Effector memory CD8-positive, alpha-beta T cell (primary cell): ENCODE measurements around the gene SCGB1C2.
"Not testable (repeated sequence)": the region's sequence is repeated elsewhere in the genome, so short reads cannot be mapped to it uniquely, and the experiment has no call there.

Experiments used
- ATAC-seq: fragments of 150-1000 bp; cut with Tn5 transposase; replicated peaks from 2 replicates; pipeline ENCODE4 v1.10.0; 2021; ENCODE audit warnings: mild to moderate bottlenecking, moderate library complexity
- DNase-seq, 3 experiments: peaks; one replicate each; pipeline ENCODE4 v3.0.0; 2021
- H3K27ac Mint-ChIP-seq, 2 donors: one replicate each; pipeline ENCODE4 v1.8.0; 2022; ENCODE audit warnings: mild to moderate bottlenecking in 2 of 2, mixed read lengths in 2 of 2, moderate library complexity in 2 of 2
- H3K27me3 Mint-ChIP-seq, 2 donors: one replicate each; pipeline ENCODE4 v1.8.0; 2022; ENCODE audit warnings: mixed read lengths in 2 of 2
- H3K36me3 Mint-ChIP-seq: one replicate; pipeline ENCODE4 v1.8.0; 2022; ENCODE audit warnings: mild to moderate bottlenecking, moderate library complexity, mixed read lengths; ENCODE audit not compliant: insufficient read depth
- H3K4me1 Mint-ChIP-seq, 2 donors: one replicate each; pipeline ENCODE4 v1.8.0; 2022; ENCODE audit warnings: low read depth in 2 of 2, mixed read lengths in 2 of 2
- H3K4me3 Mint-ChIP-seq, 2 donors: one replicate each; pipeline ENCODE4 v1.8.0; 2022; ENCODE audit warnings: mild to moderate bottlenecking in 2 of 2, mixed read lengths in 2 of 2, moderate library complexity in 2 of 2
- H3K9me3 Mint-ChIP-seq, 2 donors: one replicate each; pipeline ENCODE4 v1.8.0; 2022; ENCODE audit warnings: mixed read lengths in 2 of 2

The SCGB1C2 gene

DNA sequence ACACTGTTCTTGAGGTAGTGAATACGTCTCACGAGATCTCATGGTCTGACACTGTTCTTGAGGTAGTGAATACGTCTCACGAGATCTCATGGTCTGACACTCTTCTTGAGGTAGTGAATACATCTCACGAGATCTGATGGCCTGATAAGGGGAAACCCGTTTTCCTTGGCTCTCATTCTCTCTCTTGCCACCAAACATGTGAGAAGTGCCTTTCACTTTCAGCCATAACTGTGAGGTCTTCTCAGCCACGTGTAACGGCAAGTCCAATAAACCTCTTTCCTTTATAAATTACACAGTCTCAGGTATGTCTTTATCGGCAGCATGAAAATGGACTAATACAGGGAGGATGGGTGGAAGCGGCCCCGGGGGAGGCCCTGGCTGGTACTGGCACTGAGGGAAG lies 31.2 kb downstream of the SCGB1C2 start:
- ATAC-seq, H3K9me3 Mint-ChIP-seq, H3K36me3 Mint-ChIP-seq, H3K4me3 Mint-ChIP-seq, H3K4me1 Mint-ChIP-seq, H3K27ac Mint-ChIP-seq, DNase-seq: not testable (repeated sequence)
- peaks cover 16 to 43% of the 10 kb centered on the region in 2 donors for H3K27me3 Mint-ChIP-seq

DNA sequence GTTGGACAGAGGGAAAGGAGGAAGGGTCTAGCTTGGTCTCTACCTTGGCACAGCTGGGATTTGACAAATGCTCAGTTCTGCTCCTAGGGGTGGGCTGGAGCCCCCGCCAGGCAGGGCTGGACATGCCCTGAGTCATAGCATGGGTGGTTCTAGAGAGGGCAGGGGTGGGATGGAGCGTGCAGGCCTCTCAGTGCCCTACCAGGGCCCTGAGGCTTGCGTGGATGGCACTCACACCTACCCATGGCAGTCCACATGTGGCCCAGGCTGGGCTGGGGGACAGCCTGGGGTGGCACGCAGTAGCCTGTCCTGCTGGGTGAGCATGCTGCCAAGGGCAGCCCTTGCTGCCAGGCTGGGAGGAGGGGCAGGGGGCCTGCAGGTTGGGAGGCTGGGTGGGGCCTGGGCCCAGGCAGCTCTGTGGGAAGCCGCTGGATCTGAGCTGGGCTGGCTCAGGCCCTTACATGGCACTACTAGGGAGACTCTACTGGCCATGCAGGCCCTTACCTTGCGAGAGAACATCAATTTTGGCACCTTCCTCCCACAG lies 32.8 kb downstream of the SCGB1C2 start:
- Mint-ChIP-seq H3K4me1 (no peaks in the 10 kb centered on the region), H3K9me3 (no peaks in the 10 kb centered on the region), H3K27me3 (peaks cover 16 to 45% of the 10 kb centered on the region in 2 donors), H3K27ac (no peak overlapping the region), H3K36me3 (no peaks in the 10 kb centered on the region), H3K4me3 (no peak overlapping the region)
- ATAC-seq (no peak), DNase-seq (no peak)

DNA sequence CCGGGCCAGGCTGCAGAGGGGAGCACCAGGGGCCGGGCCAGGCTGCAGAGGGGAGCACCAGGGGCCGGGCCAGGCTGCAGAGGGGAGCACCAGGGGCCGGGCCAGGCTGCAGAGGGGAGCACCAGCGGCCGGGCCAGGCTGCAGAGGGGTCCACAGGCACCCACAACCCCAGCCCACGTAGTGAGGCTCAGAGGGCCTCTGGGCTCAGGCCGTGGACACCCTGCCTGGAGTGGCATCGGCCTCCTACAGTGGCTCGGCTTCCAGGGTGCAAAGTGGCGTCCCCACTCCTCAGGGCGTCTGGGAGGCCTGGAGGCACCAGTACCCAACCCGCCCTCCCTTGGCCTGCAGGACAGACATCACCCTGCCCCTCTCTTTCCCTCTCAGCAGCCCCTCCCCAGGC lies 34.5 kb downstream of the SCGB1C2 start:
- no peaks in the 10 kb centered on the region for H3K9me3 Mint-ChIP-seq
- DNase-seq (no peak), ATAC-seq (no peak)
- no peaks in the 10 kb centered on the region for H3K36me3 Mint-ChIP-seq
- H3K27me3 Mint-ChIP-seq, result peaks cover 16 to 45% of the 10 kb centered on the region in 2 donors
- no peak overlapping the region for H3K4me3 Mint-ChIP-seq
- H3K27ac Mint-ChIP-seq, result no peak overlapping the region
- no peaks in the 10 kb centered on the region for H3K4me1 Mint-ChIP-seq

DNA sequence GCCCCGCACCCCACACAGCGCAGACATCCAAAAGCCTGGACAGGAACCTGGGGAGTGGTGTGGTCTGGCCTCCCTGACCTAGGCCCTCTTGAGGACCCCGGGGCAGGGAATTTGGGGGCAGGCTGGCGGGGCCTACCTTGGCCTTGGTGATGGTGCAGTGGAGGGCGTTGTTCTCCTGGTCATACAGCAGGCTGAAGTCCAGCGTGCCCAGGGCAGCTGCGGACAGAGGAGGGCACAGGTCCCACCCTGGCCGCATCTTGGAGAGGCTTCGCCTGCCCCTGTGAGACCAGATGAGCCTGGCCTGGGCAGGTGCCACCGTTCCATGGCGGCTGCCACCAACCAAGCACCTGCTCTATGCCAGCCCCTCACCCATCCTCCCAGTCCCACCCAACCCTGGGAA lies 35.0 kb downstream of the SCGB1C2 start:
- ATAC-seq (no peak), DNase-seq (no peak)
- peaks cover 16 to 50% of the 10 kb centered on the region in 2 donors for H3K27me3 Mint-ChIP-seq
- H3K4me3 Mint-ChIP-seq, result no peak overlapping the region
- H3K27ac Mint-ChIP-seq, result no peak overlapping the region
- H3K9me3 Mint-ChIP-seq, result no peaks in the 10 kb centered on the region
- H3K4me1 Mint-ChIP-seq, result no peaks in the 10 kb centered on the region
- no peaks in the 10 kb centered on the region for H3K36me3 Mint-ChIP-seq

DNA sequence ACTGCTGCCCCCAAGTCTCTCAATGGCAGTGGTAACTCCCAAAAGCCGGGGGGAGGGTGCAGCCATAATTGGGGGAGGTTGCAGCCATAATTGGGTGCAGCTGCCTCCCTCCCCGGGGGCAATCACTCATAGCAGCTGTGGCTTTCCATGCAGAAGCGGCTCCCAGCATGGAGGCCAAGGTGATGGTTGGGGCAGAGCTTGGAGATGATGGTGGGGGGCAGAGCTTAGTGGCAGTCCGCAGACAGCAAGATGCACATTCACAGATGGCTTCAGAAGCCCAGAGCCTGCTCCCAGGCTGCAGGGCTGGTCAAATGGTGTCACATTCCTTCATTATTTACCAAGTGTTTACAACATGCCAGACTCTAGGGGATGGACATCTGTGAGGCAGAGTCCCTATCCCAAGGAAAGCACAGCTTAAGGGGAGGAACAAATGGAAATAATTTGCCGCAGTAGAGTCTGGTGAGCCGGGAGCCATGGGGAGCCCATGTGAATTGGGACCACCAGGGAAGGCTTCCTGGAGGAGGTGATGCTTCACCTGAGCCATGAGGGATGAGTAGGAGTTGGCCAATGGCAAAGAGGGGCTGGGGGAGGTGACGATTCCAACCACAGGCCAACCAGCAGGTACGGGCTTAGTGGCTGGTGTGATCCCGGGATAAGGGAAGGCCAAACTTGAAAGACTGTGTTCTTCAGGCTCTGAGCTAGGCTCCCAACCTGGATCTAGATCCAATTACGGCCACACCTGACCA lies 36.0 kb downstream of the SCGB1C2 start:
- no peak for ATAC-seq
- Mint-ChIP-seq H3K27me3 (peaks cover 21 to 60% of the 10 kb centered on the region in 2 donors), H3K27ac (no peak overlapping the region), H3K9me3 (no peaks in the 10 kb centered on the region), H3K4me1 (no peaks in the 10 kb centered on the region), H3K36me3 (no peaks in the 10 kb centered on the region), H3K4me3 (no peak overlapping the region)
- DNase-seq, result no peak

DNA sequence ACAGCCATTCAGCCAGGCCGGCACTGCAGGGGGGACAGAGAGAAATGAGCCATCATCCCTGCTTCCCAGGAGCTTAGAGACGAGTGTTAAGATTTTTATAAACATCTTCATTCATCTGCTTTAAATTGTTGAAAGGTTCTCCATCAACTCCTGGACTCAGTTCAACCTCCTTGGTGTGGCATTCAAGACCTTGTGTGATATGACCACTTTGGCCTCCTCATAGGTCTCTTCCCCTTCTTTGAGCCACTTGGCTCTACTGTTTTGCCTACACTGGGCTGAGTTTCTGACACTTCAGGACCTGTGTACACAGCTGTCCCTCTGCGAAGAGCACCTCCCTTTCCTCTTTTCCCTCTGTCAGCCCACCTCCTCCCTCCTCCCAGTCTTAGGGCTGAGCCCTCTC lies 39.8 kb downstream of the SCGB1C2 start:
- H3K4me3 Mint-ChIP-seq, result no peak overlapping the region
- peaks cover 0 to 3% of the 10 kb centered on the region in 2 donors for H3K4me1 Mint-ChIP-seq
- no peak overlapping the region for H3K27ac Mint-ChIP-seq
- DNase-seq (no peak), ATAC-seq (no peak)
- no peaks in the 10 kb centered on the region for H3K36me3 Mint-ChIP-seq
- H3K9me3 Mint-ChIP-seq, result no peaks in the 10 kb centered on the region
- peaks cover 12 to 57% of the 10 kb centered on the region in 2 donors for H3K27me3 Mint-ChIP-seq

DNA sequence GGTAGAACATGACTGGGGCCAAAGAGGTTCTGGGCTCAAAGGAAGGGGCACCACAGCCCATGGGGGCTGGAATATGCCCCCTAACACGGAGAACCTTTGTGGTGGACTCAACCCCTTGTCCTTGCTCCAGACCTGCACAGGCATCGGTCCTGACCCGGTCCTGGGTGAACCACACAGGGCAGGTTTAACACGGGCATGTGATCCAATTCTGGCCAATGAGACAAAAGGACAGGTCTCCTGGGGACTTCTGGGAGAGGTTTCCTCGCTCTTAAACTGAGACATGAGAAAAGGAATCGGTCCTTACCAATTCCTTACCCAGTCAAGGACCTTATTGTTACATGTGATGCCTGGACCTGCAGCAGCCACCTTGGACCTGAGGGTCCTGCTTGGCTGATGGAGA lies 40.4 kb downstream of the SCGB1C2 start:
- Mint-ChIP-seq H3K27me3 (peaks cover 17 to 58% of the 10 kb centered on the region in 2 donors), H3K4me1 (peaks cover 0 to 5% of the 10 kb centered on the region in 2 donors), H3K9me3 (no peaks in the 10 kb centered on the region), H3K27ac (no peak overlapping the region), H3K36me3 (no peaks in the 10 kb centered on the region), H3K4me3 (no peak overlapping the region)
- DNase-seq (no peak), ATAC-seq (no peak)

DNA sequence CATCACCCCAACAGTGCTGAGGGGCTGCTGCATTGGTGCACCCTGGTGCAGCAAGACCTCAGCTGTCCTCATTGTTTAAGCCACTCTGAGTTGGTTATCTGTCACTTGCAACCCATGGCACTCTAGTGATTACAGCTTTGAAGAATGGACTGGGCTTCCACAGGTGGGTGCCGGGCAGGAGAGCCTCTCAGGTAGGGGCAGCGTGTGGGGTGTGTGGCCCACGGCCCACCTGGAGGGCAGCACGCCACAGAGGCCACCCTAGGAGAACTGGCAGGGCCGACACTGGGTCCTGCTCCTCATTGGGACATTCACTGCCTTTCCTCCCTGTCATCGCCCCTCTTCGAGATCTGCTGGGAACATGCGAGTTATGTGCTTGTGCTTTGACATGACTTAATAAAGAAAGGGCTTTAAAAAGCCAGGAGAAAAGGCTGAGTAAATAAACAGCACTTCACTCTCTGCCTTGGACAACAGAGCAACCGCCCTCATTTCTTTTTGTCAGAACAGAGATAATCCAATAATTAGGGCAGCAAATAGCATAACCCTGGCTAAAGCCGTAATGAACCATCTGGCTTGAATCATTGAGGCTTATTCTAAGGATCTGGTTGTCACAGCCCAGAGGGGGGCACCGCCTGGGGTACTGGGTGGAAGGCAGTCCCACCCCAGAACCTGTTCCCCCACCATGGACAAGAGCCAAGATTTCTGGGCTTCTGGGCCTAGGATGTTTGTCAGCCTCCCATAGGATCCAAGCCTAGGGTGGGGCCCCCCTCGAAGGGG lies 41.1 kb downstream of the SCGB1C2 start:
- H3K4me1 Mint-ChIP-seq, result peaks cover 0 to 5% of the 10 kb centered on the region in 2 donors
- no peaks in the 10 kb centered on the region for H3K9me3 Mint-ChIP-seq
- peaks cover 24 to 59% of the 10 kb centered on the region in 2 donors for H3K27me3 Mint-ChIP-seq
- peaks cover 4% of the 10 kb centered on the region for H3K36me3 Mint-ChIP-seq
- H3K4me3 Mint-ChIP-seq, result no peak overlapping the region
- ATAC-seq (no peak), DNase-seq (no peak)
- no peak overlapping the region for H3K27ac Mint-ChIP-seq

DNA sequence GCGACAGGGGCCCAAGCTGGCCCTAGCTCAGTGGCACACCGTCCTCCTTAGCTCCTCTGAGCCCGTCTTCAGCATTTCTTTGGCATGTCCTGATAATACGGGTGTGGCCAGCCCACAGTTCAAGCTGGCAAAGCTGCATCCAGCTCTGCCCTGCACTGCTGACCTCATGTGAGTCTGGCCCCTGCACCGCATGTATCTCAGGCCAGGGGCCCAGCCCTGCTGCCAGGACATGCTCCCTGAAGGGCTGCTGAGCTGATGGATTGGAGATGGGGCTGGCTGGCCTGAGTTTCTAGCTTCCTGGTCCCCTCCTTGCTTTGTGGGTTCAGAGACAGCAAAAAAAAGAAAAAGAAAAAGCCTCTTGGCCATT lies 41.7 kb downstream of the SCGB1C2 start:
- H3K9me3 Mint-ChIP-seq, result no peaks in the 10 kb centered on the region
- H3K27me3 Mint-ChIP-seq, result peaks cover 30 to 59% of the 10 kb centered on the region in 2 donors
- no peak for DNase-seq
- H3K4me3 Mint-ChIP-seq, result no peak overlapping the region
- H3K27ac Mint-ChIP-seq, result no peak overlapping the region
- peaks cover 0 to 5% of the 10 kb centered on the region in 2 donors for H3K4me1 Mint-ChIP-seq
- H3K36me3 Mint-ChIP-seq, result peaks cover 5% of the 10 kb centered on the region
- no peak for ATAC-seq

DNA sequence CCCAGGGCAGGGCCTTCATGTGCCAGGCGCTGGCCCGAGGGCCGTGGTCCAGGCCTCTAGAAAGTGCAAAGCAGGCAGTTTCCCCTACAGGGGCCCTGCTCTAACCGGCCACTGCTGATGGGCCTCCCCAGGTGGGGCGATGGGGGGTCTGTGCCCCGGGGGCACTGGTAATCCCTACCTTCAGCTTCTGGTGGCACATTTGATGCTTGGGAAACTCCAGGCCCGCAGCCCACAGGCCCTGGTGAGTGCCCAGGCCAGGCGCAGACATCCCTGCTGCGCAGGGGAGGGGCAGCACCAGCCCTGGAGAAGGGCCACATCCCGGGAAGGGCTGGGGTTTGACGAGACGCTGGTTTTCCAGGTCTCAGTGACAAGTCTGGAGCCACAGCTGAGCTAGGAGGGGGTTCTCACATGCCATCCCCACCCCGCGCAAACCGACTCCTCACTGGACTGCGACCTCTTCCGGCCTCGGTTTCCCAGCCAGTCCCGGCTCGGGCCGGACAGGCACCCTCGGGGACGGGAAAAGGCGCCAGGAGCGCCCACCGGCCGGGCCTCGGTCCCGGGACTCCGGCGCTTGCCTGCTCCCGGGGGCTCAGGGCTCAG lies 42.5 kb downstream of the SCGB1C2 start:
- H3K4me1 Mint-ChIP-seq, result peaks cover 0 to 5% of the 10 kb centered on the region in 2 donors
- peaks cover 5% of the 10 kb centered on the region for H3K36me3 Mint-ChIP-seq
- no peaks in the 10 kb centered on the region for H3K9me3 Mint-ChIP-seq
- H3K27me3 Mint-ChIP-seq, result peaks cover 37 to 60% of the 10 kb centered on the region in 2 donors
- no peak overlapping the region for H3K4me3 Mint-ChIP-seq
- no peak for ATAC-seq
- no peak for DNase-seq
- no peak overlapping the region for H3K27ac Mint-ChIP-seq

DNA sequence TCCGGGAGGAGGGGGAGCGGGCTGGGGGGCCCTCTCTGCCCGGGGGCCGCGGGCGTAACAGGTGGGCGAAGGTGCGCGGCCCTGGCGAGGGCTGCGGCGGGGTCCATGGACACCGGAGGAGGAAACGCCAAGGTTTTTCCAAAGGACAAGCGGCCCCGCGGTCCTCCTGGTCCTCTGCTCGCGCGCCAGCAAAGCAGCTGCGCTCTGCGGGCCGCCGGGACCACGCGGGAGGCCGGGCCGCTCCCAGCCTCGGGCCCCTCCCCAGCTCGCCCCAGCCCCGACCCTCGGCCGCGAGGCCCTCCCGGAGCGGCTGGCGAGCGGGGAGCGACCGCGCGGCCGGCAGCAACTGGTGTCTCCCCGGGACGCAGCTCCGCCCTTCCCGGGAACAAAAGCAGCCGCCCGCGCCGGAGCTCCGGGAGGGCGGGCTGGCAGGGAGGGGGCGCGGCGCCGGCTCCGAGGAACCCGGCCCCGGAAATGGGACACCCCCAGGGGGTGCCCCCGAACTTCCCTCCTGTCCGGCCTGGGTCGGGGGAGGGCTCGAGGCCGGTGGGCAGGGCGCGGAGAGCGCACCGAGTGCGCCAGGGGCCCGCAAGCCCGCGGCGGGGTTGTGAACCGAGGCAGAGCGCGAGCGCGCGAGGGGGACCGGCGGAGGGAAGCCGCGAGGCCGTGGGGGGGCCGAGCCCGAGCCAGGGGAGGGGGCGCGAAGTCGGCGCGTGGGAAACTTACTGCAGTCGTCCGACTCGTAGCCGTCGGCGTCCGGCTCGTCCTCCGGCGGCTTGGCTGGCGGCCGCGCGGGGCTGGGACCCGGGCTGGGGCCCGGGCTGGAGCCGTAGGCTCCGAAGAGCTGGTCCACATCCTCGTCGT lies 43.2 kb downstream of the SCGB1C2 start:
- peaks cover 0 to 7% of the 10 kb centered on the region in 2 donors for H3K4me1 Mint-ChIP-seq
- no peak overlapping the region for H3K27ac Mint-ChIP-seq
- ATAC-seq, result no peak
- H3K36me3 Mint-ChIP-seq, result peaks cover 5% of the 10 kb centered on the region
- H3K27me3 Mint-ChIP-seq, result peaks cover 44 to 67% of the 10 kb centered on the region in 2 donors
- H3K4me3 Mint-ChIP-seq, result no peak overlapping the region
- no peak for DNase-seq
- H3K9me3 Mint-ChIP-seq, result no peaks in the 10 kb centered on the region

DNA sequence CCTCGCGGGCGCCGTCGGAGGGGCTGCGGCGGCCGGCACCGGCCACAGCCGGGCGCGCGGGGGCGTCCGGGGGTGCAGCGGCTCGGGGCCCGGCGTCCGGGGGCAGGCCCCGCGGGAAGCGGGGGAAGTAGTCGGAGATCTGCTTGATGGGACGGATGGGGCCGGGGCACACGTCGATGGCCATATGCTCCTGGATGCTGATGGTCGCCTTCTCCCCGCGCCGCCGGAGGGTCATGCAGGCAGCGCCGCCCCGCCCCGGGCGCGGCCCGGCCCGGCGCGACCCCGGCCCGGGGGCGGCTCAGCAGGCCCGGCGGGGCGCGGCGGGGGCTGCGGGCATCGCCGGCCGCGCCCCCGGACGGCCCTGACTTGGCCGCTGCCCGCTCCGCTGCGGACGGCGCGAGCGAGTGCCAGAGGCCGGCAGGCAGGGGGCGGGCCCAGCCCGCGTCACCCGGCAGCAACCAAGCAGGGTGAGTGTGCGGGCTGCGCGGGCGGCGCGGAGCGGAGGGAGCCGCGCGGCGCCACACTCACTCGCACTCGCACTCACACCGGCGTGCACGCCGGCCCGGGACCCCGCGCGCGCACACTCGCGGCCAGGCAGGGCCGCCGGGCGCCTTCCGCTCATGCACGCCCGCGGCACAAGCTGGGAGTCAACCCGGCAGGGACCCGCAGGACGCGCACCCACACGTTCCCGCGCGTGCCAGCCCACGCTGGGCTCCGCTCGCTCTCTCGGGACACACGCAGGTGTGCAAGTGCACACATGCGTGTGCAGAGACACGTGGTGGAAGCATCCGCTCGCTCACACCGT lies 44.1 kb downstream of the SCGB1C2 start, which contains the start of gene DOC2B:
DOC2B (minus strand) TSS at position 406 of the 805 bp plus-strand sequence; CDS start at position 235, 171 bp downstream.
- Mint-ChIP-seq H3K27me3 (peaks cover 53 to 76% of the 10 kb centered on the region in 2 donors), H3K36me3 (peaks cover 5% of the 10 kb centered on the region), H3K9me3 (no peaks in the 10 kb centered on the region), H3K4me1 (peaks cover 0 to 11% of the 10 kb centered on the region in 2 donors), H3K27ac (no peak within 1 kb of the TSS), H3K4me3 (peak within 1 kb of the TSS; percentile 39 to 65)
- no peak for DNase-seq
- peak; percentile 40 for ATAC-seq
